ENCODE results near the gene SLC13A2. TPM values are rescaled to one million over a fixed set of nuclear protein-coding genes. Genes with fewer than 3 reads are reported as not detected.

SLC13A2 gene, protein sequence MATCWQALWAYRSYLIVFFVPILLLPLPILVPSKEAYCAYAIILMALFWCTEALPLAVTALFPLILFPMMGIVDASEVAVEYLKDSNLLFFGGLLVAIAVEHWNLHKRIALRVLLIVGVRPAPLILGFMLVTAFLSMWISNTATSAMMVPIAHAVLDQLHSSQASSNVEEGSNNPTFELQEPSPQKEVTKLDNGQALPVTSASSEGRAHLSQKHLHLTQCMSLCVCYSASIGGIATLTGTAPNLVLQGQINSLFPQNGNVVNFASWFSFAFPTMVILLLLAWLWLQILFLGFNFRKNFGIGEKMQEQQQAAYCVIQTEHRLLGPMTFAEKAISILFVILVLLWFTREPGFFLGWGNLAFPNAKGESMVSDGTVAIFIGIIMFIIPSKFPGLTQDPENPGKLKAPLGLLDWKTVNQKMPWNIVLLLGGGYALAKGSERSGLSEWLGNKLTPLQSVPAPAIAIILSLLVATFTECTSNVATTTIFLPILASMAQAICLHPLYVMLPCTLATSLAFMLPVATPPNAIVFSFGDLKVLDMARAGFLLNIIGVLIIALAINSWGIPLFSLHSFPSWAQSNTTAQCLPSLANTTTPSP
- total RNA-seq: not detected in 2 replicates

DNA sequence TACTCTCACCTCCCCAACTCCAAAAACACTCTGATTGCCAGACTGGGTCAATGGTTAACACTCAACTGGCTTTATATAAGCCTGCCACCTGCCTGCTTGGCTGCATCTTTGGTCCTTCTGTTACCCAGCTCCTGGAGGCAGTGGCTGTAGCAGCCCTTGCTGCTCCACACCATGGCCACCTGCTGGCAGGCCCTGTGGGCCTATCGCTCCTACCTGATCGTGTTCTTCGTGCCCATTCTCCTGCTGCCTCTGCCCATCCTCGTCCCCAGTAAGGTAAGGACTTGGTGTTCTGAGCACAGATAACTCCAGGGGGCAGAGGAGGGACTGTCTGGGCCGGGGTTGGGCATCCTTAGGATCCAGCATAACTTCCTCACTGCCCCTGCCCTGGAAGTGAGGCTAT lies at the start of gene SLC13A2:
Gene SLC13A2 (plus strand): TSS at position 103 of the 400 bp plus-strand sequence. CDS start 69 bp downstream, at position 172.

DNA sequence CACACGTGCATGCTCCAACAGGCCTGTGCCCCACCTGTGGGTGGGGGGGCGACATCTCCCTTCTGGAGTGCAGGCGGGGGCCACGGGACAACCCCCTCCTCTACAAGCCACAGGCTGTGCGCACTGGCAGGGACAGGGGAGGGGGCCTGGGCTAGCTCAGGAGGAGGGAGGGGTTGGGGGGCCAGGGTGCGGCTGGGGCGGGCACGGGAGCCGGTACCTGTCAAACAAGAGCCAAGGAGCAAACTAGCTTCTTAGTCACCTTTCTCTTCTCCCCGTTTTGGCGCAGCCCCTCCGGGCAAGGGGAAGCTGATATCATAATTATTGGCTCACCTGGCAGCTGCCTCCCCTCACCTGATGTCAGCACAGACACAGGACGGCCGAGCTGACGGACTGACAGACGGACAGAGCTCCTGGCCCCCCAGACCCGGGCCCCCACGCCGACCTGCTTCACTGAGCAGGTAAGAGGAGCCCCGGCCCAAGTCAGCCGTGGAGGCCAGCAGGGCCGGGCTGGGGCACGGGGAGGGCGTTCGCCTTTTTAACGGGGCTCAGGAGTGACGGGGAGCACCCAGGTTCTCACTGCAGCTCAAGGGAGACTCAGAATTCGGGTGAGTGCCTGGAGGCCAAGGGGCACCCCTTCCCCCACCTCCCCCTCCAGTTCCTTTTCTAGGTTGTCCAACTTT lies 32.7 kb downstream of the SLC13A2 start, which contains the start of gene FOXN1:
Gene FOXN1 (plus strand): TSS at position 363 of the 680 bp plus-strand sequence. CDS start 17,622 bp downstream, outside the sequence.

Other genes with a start within 250 kb of the SLC13A2 start
- 14.3 and 18.0 TPM in 2 replicates for gene TMEM97, start 154.4 kb upstream of the SLC13A2 start, total RNA-seq
- 37.8 and 42.5 TPM in 2 replicates for gene IFT20, start 138.2 kb upstream of the SLC13A2 start, total RNA-seq
- gene TNFAIP1, start 137.9 kb upstream of the SLC13A2 start, total RNA-seq: 37.8 TPM in 2 replicates
- gene POLDIP2, start 116.1 kb upstream of the SLC13A2 start, total RNA-seq: 86.5 and 89.1 TPM in 2 replicates
- gene SEBOX, start 108.4 kb upstream of the SLC13A2 start, total RNA-seq: not detected in 2 replicates
- gene VTN, start 103.3 kb upstream of the SLC13A2 start, total RNA-seq: not detected in 2 replicates
- gene SARM1, start 102.0 kb upstream of the SLC13A2 start, total RNA-seq: 20.0 and 25.6 TPM in 2 replicates
- gene SLC46A1, start 67.4 kb upstream of the SLC13A2 start, total RNA-seq: 6.8 and 7.1 TPM in 2 replicates
- not detected in 2 replicates for gene FOXN1, start 32.7 kb downstream of the SLC13A2 start, total RNA-seq
- 20.4 and 22.0 TPM in 2 replicates for gene UNC119, start 79.0 kb downstream of the SLC13A2 start, total RNA-seq
- gene PIGS, start 97.9 kb downstream of the SLC13A2 start, total RNA-seq: 60.2 and 61.0 TPM in 2 replicates
- gene ALDOC, start 103.3 kb downstream of the SLC13A2 start, total RNA-seq: 56.8 and 65.1 TPM in 2 replicates
- gene SPAG5, start 125.4 kb downstream of the SLC13A2 start, total RNA-seq: 5.4 and 6.2 TPM in 2 replicates
- 2.1 and 4.7 TPM in 2 replicates for gene RSKR, start 140.5 kb downstream of the SLC13A2 start, total RNA-seq
- 163 and 173 TPM in 2 replicates for gene BLTP2, start 171.5 kb downstream of the SLC13A2 start, total RNA-seq
- 35.2 and 39.1 TPM in 2 replicates for gene SDF2, start 188.3 kb downstream of the SLC13A2 start, total RNA-seq
- 58.0 and 67.8 TPM in 2 replicates for gene SUPT6H, start 188.6 kb downstream of the SLC13A2 start, total RNA-seq
- gene PROCA1, start 238.2 kb downstream of the SLC13A2 start, total RNA-seq: 0.65 and 1.9 TPM in 2 replicates
- 186 and 192 TPM in 2 replicates for gene RAB34, start 244.2 kb downstream of the SLC13A2 start, total RNA-seq
- 245 and 263 TPM in 2 replicates for gene RPL23A, start 246.3 kb downstream of the SLC13A2 start, total RNA-seq

Measured in hair follicle dermal papilla cell (primary cell).